Urothelium cell line (cell line): ENCODE data around the gene CNOT3.
"Not testable (repeated sequence)": the region's sequence is repeated elsewhere in the genome, so short reads cannot be mapped to it uniquely, and the experiment has no call there.

Experiments
- DNase-seq: peaks from one replicate; pipeline ENCODE4 v3.0.0; 2011; ENCODE audit warnings: low spot score, mixed read lengths
- FAIRE-seq: peaks from 2 replicates; lab custom pipeline; 2011; peaks lifted over from hg19 to GRCh38; lab: Jason Lieb, UNC

Gene CNOT3

DNA sequence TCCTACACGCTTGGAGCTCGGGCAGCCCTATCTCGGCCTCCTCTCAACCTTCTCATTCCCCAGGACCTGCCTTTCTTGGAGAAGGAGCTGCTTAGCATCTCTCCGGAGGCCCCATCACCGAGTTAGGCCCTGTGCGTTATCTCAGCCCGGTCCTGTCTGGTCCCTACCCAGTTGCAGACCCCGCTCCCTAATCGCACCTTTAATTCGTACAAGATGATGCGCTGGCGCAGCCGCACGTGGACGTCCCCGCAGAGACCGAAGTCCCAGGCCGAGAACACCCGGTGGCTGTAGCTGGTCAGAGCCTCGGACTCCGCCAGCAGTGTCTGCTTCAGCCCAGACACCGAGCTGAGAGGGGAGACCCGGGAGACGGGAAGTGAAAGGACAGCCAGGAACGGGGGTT lies 27.7 kb downstream of the CNOT3 start:
- DNase-seq, result no peak
- FAIRE-seq, result no peak

DNA sequence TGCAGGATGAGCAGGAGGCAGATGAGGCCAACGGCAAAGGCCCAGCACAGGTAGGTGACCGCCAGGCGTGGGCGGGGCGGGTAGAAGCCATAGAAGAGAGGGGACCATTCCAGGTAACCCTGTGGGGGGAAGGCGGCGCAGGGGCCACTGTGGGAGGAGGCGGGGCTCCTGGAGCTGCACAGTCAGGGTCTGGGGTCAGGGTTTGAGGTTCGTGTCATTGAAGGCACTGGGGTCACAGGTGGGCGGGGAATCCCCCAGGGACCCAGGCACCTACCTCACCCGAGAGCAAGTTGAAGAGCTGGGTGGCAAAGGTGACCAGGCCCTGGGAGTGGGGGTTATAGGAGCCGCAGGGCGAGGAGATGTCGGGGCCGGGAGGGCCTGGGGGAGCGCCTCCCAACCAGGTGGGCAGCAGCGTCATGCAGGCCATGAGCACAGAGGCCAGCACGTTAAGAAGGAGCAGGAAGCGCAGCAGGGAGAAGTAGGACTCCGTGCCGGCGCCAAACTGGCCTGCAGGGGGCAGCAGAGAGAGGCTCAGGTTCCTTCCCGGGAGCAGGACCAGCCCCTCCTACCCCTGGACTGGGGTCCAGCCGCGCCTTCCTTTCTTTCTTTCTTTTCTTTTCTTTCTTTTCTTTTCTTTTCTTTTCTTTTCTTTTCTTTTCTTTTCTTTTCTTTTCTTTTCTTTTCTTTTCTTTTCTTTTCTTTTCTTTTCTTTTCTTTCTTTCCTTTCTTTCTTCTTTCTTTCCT lies 30.8 kb downstream of the CNOT3 start:
- DNase-seq (peak; percentile 88), FAIRE-seq (no peak)

DNA sequence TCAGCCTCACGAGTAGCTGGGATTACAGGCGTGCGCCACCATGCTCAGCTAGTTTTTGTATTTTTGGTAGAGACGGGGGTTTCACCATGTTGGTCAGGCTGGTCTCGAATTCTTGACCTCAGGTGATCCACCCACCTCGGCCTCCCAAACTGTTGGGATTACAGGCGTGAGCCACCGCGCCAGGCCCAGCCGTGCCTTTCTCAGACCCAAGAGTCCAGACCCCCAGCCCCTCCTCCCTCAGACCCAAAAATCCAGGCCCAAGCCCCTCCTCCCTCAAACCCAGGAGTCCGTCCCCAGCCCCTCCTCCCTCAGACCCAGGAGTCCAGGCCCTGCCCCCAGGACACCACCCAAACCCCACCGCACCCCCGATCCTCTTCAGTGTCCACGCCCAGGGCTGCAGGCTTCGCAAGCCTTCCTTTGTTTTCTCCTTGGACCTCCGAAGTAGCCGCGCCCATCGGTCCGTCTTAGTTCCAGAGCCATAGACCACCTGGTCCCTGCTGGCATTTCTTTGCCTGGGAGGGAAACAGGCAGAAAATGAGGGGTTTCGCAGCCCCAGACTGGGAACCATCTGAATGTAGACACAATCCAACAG lies 31.7 kb downstream of the CNOT3 start:
- FAIRE-seq (no peak), DNase-seq (no peak)

DNA sequence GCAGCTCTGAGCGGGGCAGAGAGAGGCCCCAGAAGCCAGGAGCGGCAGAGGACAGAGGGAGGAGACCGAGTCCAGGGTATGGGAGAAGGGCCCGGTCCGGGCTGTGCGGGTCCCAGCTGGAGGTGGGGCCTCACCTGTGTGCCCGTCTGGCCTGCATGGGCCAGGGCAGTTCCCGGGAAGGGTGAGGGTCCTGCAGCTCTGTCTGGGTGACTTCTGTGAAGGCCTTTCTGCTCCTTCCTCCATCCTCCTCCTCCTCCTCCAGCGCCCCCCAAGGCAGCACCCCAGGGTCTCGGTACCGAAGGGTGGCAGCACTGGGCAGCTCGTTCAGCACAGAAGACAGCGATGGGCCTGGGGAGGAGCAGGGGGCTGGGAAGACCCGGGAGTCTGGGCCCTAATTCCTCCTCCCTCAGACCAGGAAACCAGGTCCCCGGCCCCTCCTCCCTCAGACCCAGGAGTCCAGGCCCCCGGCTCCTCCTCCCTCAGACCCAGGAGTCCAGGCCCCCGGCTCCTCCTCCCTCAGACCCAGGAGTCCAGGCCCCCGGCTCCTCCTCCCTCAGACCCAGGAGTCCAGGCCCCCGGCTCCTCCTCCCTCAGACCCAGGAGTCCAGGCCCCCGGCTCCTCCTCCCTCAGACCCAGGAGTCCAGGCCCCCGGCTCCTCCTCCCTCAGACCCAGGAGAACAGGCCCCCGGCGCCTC lies 34.3 kb downstream of the CNOT3 start:
- DNase-seq, FAIRE-seq: not testable (repeated sequence)

DNA sequence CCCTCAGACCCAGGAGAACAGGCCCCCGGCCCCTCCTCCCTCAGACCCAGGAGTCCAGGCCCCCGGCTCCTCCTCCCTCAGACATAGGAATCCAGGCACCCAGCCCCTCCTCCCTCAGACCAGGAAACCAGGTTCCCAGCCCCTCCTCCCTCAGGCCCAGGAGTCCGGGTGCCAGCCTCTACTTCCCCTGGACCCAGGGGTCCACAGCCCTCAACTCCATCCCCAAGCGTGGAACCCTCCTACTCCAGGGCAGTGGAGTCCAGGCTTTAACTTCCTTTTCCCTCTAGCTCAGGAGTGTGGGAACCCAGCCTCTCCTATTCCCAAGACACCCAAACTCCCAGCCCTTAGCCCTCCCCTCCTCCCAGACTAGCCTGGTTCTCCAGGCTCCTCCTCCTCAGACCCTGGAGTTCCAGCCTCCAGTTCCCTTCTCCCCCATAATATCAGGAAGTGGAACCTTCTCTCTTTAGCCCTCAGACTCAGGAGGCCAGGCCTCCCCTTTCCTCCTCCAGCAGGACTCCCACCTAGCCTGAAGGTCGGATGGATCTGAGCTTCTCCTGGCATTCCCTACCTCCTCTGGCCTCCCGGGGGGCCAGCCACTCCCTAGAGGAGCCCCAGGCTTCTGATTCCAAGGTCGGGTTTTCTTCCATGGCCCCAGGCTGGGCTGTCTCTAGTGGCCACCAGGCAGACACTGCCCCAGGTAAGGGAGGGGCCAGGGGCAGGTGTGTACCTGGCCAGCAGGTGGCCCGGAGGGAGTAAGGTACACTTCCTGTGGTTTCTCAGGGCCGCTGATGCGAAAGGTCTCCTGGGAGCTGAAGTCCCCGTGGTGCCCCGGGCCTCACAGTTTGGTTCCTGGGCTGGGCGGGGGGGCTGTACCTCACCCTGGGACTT lies 35.2 kb downstream of the CNOT3 start, which contains the start of gene TMC4:
TMC4 (minus strand) TSS at position 690 of the 888 bp plus-strand sequence; CDS start at position 647, 43 bp downstream.
- DNase-seq (no peak), FAIRE-seq (no peak)

DNA sequence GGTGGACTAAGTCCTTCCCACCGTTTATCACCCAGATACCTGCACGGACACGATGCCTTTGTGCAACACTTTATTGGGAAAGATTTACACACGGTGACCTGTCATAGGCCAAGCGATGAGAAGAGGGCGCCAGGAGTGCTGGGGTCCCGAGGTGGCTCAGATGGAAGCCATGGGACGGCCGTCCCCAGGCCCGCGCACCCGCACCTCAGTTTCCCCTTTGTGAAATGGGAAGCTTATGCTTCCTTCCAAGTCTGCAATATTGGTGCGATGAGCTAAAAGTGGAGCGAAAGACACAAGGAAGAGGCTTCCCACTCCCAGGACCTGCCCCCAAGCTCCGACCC lies 35.8 kb downstream of the CNOT3 start:
- no peak for FAIRE-seq
- no peak for DNase-seq

DNA sequence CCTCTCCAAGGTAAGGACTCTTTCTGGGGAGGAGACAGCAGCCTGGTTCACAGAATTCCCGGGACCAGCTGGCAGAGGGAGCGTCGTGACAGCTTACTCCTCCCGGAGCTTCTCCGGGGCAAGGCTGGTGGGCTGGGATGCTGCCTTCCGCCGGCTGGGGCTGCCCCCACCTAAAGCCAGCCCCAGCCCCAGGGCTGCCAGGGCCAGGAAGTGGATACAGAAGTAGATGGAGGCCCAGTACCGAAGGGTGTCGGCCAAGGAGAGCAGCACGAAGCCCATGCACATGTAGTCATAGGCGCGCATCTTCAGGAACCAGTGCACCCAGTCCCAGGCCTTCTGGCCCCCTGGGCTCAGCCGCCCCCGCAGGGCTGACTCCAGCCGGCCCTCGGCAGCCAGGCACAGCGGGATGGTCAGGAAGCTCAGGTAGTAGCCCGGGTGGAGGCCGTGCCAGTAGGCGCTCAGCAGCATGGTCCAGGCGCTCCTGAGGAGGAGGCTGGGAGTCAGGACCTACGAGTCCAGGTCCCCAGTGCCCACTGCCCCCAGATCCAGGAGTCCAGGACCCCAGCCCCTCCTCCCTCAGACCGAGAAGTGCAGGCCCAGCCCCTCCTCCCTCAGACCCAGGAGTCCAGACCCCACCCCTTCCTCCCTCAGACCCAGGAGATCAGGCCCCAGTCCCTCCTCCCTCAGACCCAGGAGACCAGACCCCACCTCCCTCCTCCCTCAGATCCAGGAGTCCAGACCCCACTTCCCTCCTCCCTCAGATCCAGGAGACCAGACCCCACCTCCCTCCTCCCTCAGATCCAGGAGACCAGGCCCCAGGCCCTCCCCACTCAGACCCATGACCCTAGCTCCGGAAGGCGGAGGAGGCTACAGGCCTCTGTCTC lies 36.6 kb downstream of the CNOT3 start:
- DNase-seq (no peak), FAIRE-seq (no peak)

DNA sequence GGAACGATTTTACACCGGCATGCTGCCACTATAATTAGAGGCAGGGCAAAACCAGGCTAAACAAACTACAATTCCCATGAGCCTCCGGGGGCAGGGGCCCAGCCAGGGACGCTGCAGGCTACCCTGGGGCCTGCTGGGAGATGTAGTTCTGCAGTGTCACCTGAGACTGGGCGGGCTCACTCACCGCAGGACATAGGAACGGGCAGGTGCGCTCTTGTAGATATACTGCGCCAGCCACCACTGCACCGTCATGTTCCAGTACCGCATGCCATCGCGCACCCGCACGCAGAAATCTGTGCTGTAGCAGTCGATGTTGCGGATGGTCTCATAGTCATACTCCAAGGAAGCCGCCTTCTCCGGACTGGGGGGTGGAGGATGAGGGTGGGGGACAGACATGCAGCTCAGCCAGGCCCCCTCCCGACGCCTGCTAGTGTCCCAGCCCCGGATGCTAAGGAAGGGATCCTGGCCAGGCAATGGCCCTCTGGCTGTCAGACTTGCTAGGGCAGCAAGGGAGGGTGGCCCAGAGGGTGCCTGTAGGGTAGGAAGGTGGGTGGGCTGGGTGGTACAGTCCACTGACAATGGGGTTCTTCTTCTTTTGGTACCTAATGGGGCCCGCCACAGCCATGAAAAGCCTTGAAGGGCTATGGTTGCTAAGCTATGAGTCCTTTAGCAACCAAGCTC lies 41.2 kb downstream of the CNOT3 start:
- FAIRE-seq, result no peak
- no peak for DNase-seq

DNA sequence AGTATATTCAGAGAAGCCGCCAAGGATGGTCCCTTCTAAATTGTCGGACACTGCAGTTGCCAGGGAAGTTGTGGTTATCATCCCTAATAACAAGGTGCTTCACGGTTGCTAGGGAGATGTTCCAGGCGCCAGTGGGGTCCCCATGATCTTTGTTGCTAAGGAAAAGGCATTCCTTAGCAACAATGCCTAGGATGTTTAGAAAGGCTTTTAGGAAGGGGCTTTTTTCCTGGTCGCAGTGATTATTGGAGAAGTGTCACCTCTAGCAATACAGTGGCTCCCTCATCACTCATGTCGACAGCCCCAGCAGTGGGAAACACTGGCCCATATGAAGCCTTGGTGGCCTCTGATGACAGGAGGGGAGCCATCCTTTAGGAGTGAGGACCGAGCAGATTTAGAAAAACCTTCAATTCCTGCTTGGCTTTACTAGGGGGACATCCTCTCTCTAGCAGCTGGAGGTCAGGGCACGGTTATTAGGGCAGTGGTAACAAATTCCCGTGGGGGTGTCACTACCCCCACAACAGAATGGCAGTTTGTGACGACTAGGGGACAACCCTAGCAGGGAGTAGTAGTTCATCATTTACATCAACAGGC lies 41.8 kb downstream of the CNOT3 start:
- DNase-seq (no peak), FAIRE-seq (no peak)

DNA sequence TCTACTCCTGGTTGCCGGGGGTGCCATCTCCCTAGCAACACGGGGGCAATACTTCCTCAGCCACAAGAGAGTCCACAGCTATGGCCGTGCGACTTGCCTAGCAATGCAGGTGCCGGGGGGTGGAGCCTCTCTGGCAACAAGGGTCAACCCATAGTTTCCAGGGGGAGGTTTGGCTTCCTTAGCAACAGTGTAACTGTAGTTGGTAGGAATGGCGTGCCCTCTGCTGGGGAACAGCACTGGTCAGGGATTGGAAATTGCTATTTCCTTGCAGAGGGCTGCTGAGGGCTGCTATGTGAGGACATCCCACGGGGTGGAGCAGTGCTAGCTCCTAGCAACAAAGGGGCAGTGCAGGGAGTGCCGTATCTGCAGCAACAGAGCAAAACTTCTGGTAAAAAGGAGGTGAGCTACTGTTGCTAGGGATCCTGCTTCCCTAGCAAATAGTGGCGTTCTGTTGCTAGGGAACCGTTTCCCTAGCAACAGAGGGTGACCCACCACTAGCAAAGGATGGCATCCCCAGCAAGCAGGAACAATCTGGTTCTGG lies 42.4 kb downstream of the CNOT3 start:
- FAIRE-seq, result no peak
- DNase-seq, result no peak

DNA sequence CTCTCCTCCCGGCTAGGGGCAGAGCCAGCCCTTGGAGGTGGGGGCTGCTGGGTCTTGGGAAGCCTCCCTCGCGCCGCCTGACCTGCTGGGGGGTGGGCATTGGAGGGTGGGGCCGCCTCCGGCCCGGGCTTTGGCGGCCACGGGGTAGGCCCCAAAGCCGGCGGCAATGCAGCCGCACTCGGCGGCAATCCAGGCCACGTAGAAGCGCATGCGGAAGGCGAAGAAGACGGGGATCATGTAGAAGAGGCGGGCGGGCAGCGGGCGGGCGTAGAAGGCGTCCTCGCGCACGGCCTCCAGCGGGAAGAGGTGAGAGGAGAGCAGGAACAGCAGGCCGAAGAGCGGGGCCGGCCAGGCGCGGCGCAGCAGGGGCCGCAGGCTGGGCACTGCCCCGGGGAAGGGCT lies 43.1 kb downstream of the CNOT3 start:
- no peak for FAIRE-seq

DNA sequence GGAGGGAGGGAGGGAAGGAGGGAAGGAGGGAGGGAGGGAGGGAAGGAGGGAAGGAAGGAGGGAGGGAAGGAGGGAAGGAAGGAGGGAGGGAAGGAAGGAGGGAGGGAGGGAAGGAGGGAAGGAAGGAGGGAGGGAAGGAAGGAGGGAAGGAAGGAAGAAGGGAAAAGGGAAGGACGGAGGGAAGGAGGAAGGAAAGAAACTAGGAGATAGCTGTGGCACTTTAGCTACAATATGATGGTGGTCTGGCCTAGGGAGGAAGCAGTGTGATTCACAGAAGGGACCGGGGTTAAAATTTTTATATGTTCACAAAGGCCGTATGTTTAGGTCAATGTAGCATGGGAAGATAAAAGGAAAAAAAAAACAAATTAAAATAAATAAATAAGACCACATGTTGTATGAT lies 44.3 kb downstream of the CNOT3 start:
- not testable (repeated sequence) for DNase-seq, FAIRE-seq

More for the DNA sequence above, 43.1 kb downstream of the CNOT3 start:
- DNase-seq, result no peak

DNA sequence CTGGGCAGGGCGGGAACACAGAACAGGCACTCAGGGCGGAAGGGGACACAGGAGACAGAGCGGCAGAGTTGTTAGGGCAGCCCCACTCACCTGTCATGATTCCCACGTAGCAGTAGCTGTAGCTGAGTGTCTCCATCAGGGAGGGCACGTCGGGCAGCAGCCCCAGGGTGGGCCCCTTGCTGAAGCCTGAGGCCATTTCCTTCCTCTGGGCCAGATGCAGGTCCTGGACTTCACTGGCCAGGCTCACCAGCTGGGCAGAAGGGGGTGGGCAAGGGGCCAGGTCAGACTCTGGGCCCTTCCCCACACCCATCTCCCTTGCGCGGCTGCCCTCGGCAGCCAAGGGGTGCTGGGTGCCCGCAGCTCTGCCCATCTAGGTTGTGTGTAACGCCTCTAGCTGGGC lies 45.9 kb downstream of the CNOT3 start:
- no peak for FAIRE-seq
- no peak for DNase-seq

DNA sequence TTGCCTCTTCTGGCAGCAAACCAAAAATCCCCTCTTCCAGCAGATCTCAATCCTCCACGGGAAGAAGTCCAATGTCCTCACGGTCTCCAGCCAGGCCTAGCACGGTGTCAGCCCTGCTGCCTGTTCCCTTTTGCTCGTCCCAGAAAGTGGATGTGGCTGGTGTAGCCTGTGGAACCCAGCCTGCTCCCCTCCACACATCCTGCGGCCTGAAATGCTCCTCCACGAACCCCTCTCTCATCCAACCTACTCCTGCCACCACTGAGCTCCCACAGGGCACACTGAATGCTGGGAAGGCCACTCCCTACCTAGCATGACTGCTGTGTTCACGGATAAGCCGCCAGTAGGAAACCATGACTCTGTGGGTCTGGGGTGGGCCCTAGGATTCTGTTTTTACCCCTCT lies 48.8 kb downstream of the CNOT3 start:
- FAIRE-seq (no peak), DNase-seq (no peak)

DNA sequence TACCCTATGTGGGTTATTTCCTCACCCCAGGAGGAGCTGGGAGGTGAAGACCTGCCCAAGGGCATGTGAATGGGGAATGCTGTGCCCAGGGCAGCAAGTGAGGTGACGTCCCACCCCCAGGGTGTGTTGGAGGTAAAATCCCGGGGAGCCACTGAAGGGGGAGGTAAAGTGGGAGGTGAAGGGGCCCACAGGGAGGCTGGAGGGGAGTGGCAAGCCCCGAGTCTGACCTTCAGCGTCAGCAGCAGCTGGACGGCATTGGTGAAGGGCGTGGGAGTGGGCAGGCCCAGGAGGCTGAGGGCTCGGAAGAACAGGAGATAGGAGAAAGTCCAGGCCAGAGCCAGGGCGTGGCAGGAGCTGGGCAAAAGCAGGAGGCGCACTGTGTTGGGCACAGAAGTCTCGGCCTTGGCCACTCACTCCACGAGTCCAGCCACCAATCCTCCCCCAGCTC lies 49.4 kb downstream of the CNOT3 start:
- DNase-seq, result no peak
- no peak for FAIRE-seq

DNA sequence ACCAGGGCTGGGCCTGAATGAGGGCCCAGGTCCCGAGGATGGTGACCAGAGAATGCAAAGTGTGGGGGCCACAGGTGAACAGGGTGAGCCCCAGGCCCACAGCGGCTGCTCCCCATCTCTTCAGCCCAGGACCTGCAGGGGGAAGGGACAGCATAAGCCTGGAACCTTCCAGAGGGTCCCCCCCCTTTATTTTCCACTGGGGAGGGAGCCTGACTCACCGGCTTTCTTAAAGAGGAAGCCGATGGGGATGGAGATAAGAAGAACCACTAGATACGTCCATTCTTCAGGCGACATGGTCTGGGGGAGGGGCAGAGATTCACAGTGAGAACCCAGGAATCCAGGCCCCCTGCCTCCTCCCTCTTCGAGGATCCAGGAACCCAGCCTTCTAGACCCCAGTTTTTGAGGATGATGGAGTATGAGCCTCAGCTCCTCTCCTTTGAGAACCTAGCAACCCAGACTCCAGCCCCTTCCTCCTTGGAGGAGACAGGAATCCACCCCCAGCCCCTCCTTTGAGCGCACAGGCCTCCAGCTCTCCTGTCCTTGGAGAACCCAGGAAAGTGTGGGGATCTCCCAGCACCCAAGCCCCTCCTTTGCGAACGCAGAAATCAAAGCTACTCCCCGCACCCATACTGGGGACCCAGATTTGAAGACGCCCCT lies 50.8 kb downstream of the CNOT3 start:
- DNase-seq (no peak), FAIRE-seq (no peak)

DNA sequence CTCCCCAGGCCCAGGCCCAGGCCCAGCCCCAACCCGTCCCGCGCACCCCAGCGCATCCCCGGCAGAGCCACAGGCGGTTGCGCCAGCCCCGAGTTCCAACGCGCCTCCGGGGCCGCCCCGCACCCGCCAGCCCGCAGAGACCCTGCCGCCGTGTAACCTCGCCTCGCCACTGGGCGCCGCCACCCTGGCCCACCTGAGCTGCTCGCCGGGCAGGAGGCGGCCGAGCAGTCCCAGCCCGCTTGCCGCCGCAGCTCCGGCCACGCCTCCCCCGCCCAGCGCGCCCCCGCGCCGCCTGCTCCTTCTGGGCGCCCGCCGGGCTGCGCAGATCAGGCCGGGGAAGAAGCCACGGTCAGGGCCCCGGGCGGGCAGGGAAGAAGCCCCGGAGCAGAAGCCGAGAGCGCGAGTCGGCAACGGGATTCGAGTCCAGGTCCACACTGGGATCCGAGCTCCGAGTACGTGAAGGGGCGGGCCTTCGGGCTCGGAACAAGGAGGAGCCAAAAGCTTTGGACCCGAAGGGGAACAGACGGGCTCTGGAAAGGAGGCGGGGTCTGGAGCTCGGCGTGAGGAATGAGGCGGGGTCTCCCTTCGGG lies 51.7 kb downstream of the CNOT3 start, which contains the start of gene MBOAT7:
MBOAT7 (minus strand) TSS at position 436 of the 590 bp plus-strand sequence. CDS start 1,072 bp downstream, outside the sequence.
- DNase-seq, result peak; percentile 76
- FAIRE-seq, result no peak
